Measurements from ENCODE around the gene PNPLA4.
A peak's percentile ranks its signal among the peaks of the same experiment; 100 is the strongest.

Gene PNPLA4

DNA sequence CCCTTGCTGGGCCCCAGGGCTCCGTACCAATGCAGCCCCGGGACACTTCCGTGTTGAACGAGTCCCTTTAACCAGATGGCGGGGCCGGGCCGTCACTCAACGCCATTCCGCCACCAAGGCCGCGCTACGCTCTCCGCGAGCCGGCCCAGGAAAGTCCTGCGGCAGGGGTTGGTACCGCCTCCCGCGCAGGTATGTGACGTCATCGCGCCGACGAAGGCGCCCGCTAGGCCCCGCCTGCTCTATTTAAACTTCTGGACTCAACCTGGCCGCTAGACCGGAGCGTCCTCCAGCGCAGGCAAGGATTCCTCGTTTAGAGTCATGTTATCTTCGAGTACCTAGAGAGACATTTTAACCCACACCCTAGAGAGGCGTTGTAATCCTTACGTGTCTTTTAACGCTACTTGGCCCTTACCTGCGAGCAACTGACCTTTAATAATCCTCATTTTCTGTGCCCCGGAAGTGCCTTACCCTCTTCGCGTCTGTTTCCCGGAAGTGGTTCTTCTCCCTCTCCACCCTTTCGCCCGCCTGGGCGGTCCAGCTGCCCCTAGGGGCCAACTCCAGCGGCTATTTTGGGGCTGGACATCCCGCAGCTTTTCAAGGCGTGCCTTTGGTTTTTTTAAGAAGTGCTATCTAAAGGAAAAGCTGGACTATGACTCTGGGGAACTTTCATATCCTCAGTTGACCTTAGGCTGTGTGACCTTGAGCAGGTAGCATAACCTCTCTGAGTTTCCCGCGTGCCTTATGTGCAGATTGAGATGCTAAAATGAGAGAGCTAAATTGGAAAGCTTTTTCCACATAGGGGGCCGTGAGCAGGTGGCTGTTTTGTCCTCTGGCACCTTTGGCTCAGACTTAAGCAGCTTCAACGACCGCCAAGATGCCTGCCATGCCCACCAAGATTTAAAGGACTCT is at the start of gene PNPLA4:
Gene PNPLA4, minus strand, starts transcription at position 155 of the 909 bp plus-strand sequence. CDS start 1,294 bp downstream, outside the sequence.
- peak; percentile 22 for DNase-seq (ENCODE audit: low read depth)
- H3K4me3 ChIP-seq (ENCODE audit: low read depth, low read length) = peak within 1 kb of the TSS; percentile 42

- no peak overlapping the region for H3K4me3 ChIP-seq (ENCODE audit: low read depth, low read length)
- no peak for DNase-seq (ENCODE audit: low read depth)
Measured at GRCh38 chrX:7972586-7972985, 45.4 kb upstream of the PNPLA4 start.

DNA sequence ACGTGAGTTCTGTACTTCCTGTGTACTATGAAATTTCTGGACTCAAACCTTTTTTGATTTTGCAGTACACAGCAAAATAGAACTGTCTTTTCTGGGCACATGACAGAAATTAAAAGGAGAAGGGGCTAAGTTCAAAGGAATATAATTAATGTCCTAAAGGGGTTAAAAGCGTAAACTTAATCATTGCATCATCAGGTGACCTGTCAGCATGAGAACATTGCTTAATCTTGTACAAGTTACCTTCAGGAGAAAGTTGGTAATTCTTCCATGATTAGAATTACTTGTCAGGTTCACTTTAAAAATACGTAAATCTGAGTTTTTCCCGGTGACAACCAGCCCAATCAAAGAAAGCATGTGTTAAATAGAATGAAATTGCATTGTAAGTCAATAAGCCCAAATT is 43.2 kb upstream of the PNPLA4 start:
- no peak for DNase-seq (ENCODE audit: low read depth)
- no peak overlapping the region for H3K4me3 ChIP-seq (ENCODE audit: low read depth, low read length)

DNA sequence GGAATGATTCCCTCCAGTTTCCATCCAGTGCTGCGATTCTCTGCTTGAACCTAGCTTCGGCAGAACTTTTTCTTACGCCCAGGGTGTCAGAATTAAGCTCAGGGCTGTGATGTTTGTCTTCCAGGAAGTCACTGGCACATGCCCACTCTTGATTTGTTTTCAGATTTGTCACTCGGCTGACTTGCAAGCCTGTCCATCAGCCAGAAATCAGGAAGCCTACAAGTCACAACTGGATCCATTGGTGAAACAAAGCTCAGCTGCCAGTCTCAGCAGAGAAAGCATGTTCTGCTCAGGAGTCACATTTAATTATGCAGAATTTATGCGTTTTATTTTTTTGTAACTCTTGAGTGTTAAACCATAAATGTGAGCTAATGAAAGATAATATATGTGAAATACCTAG is 38.2 kb upstream of the PNPLA4 start:
- no peak overlapping the region for H3K4me3 ChIP-seq (ENCODE audit: low read depth, low read length)
- DNase-seq (ENCODE audit: low read depth) = no peak

GRCh38 chrX:7960246-7960645 is 33.0 kb upstream of the PNPLA4 start:
- DNase-seq (ENCODE audit: low read depth) = no peak
- no peak overlapping the region for H3K4me3 ChIP-seq (ENCODE audit: low read depth, low read length)

GRCh38 chrX:7953446-7953845 is 26.2 kb upstream of the PNPLA4 start:
- no peak overlapping the region for H3K4me3 ChIP-seq (ENCODE audit: low read depth, low read length)
- DNase-seq (ENCODE audit: low read depth) = no peak

DNA sequence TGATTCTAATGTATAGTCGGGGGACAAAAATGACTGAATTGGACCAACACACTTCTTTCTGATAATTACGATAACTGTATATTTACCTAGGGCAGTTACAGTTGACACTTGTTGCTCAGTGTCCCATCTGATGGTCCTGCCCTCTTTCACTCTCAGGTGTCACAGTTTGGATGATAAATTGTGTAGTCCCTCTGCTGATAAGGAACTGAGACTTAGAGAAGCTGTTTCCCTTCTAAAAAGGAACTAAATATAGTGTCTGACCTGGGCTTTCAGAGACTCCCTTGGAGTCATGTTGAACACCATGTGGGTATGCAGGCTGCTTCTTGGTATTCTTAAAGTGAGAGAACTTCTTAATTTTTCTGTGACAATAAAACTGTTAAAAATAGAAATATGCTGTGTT is 23.7 kb upstream of the PNPLA4 start:
- no peak for DNase-seq (ENCODE audit: low read depth)
- no peak overlapping the region for H3K4me3 ChIP-seq (ENCODE audit: low read depth, low read length)

DNA sequence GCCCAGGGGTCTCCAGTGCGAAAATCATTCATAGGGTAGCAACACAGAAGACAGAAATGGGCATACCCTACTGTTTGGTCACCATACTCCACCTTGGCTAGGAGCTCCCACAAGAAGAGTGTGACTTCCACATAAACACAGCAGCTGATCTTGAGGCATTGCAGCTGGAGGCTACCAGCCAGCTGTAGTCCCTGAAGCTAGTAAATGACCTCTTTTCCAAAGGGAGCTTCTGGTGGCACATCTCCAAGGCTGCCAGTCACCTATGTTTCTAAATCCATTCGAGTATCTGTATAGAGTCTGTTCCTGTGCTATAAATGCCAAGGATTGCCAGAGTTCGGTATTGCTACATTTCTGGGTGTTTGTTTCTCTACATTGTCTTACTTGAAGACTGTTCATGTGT is 21.3 kb upstream of the PNPLA4 start:
- no peak overlapping the region for H3K4me3 ChIP-seq (ENCODE audit: low read depth, low read length)

GRCh38 chrX:7946960-7947359 is 19.7 kb upstream of the PNPLA4 start:
- no peak overlapping the region for H3K4me3 ChIP-seq (ENCODE audit: low read depth, low read length)
- DNase-seq (ENCODE audit: low read depth) = no peak

More for the DNA sequence above, 21.3 kb upstream of the PNPLA4 start:
- DNase-seq (ENCODE audit: low read depth) = no peak

DNA sequence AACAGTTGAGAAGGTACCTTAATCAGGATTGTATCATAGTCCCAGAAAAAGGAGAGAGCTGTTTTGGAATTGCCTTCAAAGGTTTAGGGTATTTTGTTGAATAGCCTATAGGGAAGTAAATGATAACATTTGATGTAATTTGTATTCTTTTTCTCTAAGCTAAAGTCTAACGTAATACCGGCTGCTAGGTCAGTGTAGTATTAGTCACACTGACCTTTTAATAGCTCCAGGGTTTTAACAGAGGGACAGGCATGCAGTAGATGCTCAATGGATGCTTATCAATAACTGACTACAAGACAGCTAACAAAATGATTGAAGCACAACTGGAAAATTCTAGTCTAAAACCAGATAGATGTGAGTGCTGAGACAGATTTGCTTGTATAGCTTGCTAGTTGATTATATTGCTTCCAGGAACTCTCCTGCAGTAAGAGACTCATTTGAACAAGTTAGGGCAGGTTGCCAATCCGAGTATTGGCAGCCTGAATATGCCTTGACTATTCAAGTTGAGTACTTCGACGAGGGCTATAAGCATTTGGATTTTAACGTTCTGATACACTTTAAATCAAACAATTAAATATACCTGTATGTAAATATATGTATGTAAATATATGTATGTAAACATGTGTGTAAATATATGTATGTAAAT is 16.5 kb upstream of the PNPLA4 start:
- no peak for DNase-seq (ENCODE audit: low read depth)
- no peak overlapping the region for H3K4me3 ChIP-seq (ENCODE audit: low read depth, low read length)

DNA sequence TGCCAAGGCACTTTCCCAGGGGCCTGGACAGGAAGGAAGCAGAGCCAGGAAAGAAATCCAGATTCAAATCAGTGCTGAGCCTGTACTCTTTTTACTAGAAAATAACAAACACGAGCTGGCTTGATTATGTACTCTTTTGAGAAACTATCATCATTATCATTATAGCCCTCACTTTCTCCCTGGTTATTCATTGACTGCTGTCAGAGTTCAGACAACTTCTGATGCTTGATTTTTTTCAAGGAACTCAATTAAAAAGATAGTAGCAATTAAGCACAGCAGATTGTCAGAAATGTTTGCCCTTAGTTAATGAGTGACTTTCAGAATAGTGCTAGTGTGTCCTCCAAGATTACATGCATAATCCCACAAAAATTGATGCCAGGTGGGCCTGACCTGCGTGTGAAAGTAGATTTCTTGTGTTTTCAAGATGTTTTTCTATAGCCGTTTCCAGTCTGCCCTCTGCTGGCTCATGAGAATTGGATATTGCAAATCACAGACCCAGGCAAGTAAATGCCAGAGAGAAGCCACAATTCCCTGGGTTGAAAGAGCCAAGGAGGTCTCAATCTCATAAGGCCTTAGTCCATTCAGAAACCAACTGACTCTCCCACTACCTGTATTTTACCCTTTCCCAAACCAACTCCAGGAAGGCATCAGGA is 14.3 kb upstream of the PNPLA4 start:
- no peak overlapping the region for H3K4me3 ChIP-seq (ENCODE audit: low read depth, low read length)
- DNase-seq (ENCODE audit: low read depth) = no peak

- no peak overlapping the region for H3K4me3 ChIP-seq (ENCODE audit: low read depth, low read length)
- DNase-seq (ENCODE audit: low read depth) = no peak
Measured at GRCh38 chrX:7934026-7934425, 6.8 kb upstream of the PNPLA4 start.

GRCh38 chrX:7926914-7927258 is 327 bp downstream of the PNPLA4 start:
- H3K4me3 ChIP-seq (ENCODE audit: low read depth, low read length) = peak overlapping the region; percentile 42
- DNase-seq (ENCODE audit: low read depth) = no peak

DNA sequence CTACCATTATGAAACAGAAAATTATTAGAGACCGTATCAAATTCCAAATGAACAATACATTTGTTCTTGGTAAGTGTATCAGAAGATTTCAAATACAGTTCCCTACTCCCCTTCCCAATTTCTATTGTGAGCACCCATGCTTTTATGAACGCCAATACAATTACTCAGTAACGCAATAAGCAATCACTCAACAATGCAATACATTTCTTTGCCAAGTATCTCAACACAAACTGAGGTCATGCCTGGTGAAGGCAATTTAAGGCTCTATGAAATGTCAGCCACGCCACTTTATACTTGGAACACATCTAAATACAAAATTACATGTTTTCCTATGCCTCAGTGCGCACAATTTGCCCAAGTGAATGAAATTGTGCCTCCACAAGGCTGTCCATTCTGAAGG is 712 bp downstream of the PNPLA4 start:
- H3K4me3 ChIP-seq (ENCODE audit: low read depth, low read length) = peak overlapping the region; percentile 42
- DNase-seq (ENCODE audit: low read depth) = no peak

GRCh38 chrX:7925867-7926472 is 1.2 kb downstream of the PNPLA4 start:
- no peak overlapping the region for H3K4me3 ChIP-seq (ENCODE audit: low read depth, low read length)
- DNase-seq (ENCODE audit: low read depth) = peak; percentile 19

GRCh38 chrX:7921750-7922149 is 5.5 kb downstream of the PNPLA4 start:
- no peak for DNase-seq (ENCODE audit: low read depth)
- no peak overlapping the region for H3K4me3 ChIP-seq (ENCODE audit: low read depth, low read length)

DNA sequence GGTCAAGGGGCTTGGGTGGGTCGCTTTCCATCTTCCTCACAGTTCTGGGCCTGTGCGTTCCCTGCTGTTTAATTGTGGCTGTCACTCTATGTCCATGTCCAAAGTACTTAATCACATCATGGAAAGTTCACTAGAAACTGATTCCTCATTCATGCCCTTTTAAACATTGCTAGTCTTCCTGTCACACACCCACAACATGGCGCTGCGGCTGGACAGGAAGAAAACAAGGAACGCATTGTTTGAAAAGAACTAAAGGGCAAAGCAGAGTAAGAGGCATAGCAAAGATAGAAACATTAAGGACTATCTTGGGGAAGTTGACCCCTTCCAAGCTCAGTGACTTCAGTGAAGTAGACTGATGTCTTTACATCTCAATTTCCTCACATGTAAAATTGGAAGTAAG is 18.4 kb downstream of the PNPLA4 start:
- DNase-seq (ENCODE audit: low read depth) = no peak
- H3K4me3 ChIP-seq (ENCODE audit: low read depth, low read length) = no peak overlapping the region

DNA sequence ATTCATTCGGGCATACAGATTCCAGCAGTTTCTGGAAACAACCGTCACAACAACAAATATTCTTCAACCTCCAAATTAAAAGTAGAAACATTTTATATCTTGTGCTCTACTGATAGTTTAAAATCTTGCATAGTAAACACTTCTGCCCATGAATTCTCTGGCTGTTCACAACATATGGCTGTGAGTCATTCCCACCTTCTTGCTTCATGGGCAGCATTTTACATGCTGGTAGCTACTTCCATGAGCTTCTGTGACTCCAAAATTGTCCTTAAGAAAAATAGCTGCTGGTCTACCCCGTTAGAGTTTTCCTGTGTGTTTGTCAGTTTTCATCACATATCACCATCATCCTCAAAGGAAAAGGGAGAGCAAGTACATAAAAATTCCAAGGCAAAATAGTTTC is 22.7 kb downstream of the PNPLA4 start:
- H3K4me3 ChIP-seq (ENCODE audit: low read depth, low read length) = no peak overlapping the region

GRCh38 chrX:7891928-7892327 is 35.3 kb downstream of the PNPLA4 start:
- no peak overlapping the region for H3K4me3 ChIP-seq (ENCODE audit: low read depth, low read length)
- no peak for DNase-seq (ENCODE audit: low read depth)

More for the DNA sequence above, 22.7 kb downstream of the PNPLA4 start:
- no peak for DNase-seq (ENCODE audit: low read depth)

GRCh38 chrX:7889680-7890079 is 37.5 kb downstream of the PNPLA4 start:
- no peak overlapping the region for H3K4me3 ChIP-seq (ENCODE audit: low read depth, low read length)
- no peak for DNase-seq (ENCODE audit: low read depth)

All from skeletal muscle cell (primary cell).